NCI-H774 (cell line): ENCODE results near the gene FCN3.

Experiments
- DNase-seq: peaks from one replicate; lab custom pipeline; 2025; lab: John Stamatoyannopoulos, UW

Gene FCN3

GRCh38 chr1:27341525-27342252, 32.9 kb downstream of the FCN3 start, which contains the start of gene SYTL1:
Gene SYTL1, plus strand, starts transcription at chr1:27342022. Its CDS starts 3,313 bp downstream, at chr1:27345335.
- DNase-seq, result peak; percentile 1

- no peak for DNase-seq
These were observed 35.4 kb downstream of the FCN3 start for GRCh38 chr1:27339213-27339612.

- DNase-seq, result no peak
These were observed 35.9 kb downstream of the FCN3 start for GRCh38 chr1:27338751-27339150.

GRCh38 chr1:27336756-27337155, 37.9 kb downstream of the FCN3 start:
- no peak for DNase-seq

- DNase-seq, result no peak
These were observed 38.9 kb downstream of the FCN3 start for GRCh38 chr1:27335506-27336422.

GRCh38 chr1:27333717-27334279, 40.8 kb downstream of the FCN3 start:
- DNase-seq, result no peak

GRCh38 chr1:27332536-27333281, 41.9 kb downstream of the FCN3 start:
- DNase-seq, result no peak

GRCh38 chr1:27331922-27332321, 42.7 kb downstream of the FCN3 start:
- no peak for DNase-seq

- DNase-seq, result no peak
These were observed 43.2 kb downstream of the FCN3 start for GRCh38 chr1:27331426-27331825.

- DNase-seq, result no peak
These were observed 43.8 kb downstream of the FCN3 start for GRCh38 chr1:27330786-27331185.

- DNase-seq, result no peak
These were observed 46.7 kb downstream of the FCN3 start for GRCh38 chr1:27327964-27328363.

- DNase-seq, result no peak
These were observed 49.3 kb downstream of the FCN3 start for GRCh38 chr1:27325286-27325685.

GRCh38 chr1:27322569-27323240, 51.9 kb downstream of the FCN3 start:
- no peak for DNase-seq

- DNase-seq, result peak; percentile 91
These were observed 52.6 kb downstream of the FCN3 start, which contains the start of gene TMEM222 for GRCh38 chr1:27321813-27322568. Gene TMEM222, plus strand, starts transcription at chr1:27322163. Its CDS starts 35 bp downstream, at chr1:27322198.
